Fibroblast of pulmonary artery (primary cell): ENCODE measurements around the gene CFAP53.

Experiments used
- DNase-seq: peaks from one replicate; pipeline ENCODE4 v3.0.0-alpha.2; 2010; ENCODE audit warnings: low read depth
- H3K4me3 ChIP-seq: replicated peaks from 2 replicates; pipeline ENCODE4 v1.5.1; 2011; ENCODE audit warnings: low read depth, mild to moderate bottlenecking, control low read depth, low read length, moderate library complexity
- TF ChIP-seq, protein P1 (sequence below): IDR thresholded peaks from 2 replicates; pipeline ENCODE4 v1.5.1; 2011; ENCODE audit warnings: mild to moderate bottlenecking, control low read depth, low read length, inconsistent platforms; ENCODE audit errors: missing control alignments

Gene CFAP53

DNA sequence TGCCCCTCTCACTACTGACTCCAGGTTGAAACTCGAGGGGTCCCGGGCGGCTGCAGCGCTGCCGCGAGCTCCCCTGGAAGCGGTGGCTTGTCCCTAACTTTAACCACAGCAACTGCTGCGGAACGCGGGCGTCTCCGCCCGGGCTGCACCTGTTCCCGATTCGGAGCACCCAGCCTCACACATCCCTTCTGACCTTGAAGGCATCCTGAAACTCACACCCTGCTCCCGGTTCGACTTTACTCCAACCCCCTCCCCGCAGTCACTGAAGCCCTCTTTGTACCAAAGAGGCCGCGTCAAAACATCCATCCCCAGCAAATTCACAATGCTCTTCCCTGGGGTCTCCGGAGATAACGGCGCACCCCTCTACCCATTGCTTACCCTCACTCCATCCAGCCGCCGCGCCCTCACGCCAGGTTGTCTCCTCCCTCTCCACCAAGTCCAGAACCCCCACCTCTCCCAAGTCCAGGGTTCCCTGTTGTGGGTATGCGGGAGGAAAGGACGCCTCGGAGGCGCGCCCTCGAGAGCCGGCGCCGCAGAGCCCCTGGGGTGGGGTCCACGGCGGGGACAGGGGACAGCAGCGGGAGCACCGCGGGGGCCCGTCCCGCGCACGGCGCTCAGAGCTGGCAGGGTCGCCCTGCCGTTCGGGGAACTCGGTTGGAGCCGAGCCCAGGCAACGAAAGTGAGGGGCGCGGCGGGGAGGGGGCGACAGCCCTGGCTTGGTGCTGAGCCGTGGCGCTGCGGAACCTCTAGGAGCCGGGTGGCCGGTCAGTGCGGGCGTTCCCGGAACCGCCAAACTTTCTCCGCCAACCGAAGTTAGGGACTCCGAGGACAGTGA lies 72.3 kb downstream of the CFAP53 start:
- H3K4me3 ChIP-seq: no peak overlapping the region
- TF ChIP-seq, protein P1, sequence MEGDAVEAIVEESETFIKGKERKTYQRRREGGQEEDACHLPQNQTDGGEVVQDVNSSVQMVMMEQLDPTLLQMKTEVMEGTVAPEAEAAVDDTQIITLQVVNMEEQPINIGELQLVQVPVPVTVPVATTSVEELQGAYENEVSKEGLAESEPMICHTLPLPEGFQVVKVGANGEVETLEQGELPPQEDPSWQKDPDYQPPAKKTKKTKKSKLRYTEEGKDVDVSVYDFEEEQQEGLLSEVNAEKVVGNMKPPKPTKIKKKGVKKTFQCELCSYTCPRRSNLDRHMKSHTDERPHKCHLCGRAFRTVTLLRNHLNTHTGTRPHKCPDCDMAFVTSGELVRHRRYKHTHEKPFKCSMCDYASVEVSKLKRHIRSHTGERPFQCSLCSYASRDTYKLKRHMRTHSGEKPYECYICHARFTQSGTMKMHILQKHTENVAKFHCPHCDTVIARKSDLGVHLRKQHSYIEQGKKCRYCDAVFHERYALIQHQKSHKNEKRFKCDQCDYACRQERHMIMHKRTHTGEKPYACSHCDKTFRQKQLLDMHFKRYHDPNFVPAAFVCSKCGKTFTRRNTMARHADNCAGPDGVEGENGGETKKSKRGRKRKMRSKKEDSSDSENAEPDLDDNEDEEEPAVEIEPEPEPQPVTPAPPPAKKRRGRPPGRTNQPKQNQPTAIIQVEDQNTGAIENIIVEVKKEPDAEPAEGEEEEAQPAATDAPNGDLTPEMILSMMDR: no peak
- no peak for DNase-seq

DNA sequence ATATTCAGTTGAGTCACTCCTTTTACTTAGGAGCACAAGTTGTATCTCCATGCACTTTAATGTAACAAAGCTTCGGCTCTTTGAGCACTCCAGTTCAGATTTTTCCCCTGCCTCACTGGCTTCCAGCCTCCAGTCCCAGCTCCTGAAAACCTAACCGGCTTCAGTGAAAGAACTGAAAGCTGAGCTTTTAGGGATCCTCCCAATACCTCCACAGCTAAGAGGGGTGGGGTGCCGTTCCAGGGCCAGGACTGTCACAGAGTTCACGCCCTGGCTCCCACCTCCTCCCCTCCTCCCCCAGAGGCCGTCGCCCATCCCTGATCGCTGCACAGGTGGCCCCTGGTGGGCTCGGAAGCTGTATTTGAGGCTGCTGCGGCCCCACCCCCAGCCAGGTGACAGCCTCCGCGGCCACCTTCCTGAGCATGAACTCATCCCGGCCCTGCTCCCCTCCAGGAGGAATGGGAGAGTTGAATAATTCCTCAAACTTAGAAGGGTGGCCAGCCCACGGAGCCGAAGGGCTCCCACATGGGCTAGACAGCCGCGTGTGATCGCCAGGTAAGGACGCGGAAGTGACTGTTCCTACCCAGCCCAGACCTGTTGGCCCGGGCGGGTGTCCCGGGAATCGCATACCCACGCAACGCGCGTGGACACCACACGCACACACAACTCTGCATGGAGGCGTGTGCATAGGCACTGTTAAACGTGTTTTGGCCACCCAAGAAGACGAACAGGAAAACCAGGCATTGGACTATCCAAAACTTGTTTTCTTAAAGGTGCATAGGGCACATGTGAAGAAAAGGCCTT lies 73.1 kb downstream of the CFAP53 start:
- H3K4me3 ChIP-seq: no peak overlapping the region

DNA sequence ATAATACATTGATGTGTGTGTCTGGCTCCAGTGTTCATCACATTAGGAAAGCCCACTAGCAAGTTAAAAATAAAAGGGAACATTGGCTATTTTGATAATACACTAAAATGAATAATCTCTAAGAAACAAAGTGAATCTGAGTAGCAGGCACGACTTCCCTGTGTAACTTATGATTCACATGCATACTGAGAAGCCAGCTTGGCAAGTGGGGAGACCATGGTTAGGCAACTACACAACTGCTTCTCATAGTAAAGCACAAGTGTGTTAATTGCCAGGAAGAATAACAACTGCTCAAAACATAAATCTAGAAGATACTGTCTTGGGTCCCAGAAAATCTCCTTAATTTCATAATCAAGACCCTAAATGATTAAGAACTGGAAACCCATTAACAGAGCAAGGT lies 75.4 kb downstream of the CFAP53 start:
- no peak overlapping the region for H3K4me3 ChIP-seq
- DNase-seq: no peak
- TF ChIP-seq, protein P1: no peak

More for the DNA sequence above, 73.1 kb downstream of the CFAP53 start:
- TF ChIP-seq, protein P1: no peak
- DNase-seq: no peak

DNA sequence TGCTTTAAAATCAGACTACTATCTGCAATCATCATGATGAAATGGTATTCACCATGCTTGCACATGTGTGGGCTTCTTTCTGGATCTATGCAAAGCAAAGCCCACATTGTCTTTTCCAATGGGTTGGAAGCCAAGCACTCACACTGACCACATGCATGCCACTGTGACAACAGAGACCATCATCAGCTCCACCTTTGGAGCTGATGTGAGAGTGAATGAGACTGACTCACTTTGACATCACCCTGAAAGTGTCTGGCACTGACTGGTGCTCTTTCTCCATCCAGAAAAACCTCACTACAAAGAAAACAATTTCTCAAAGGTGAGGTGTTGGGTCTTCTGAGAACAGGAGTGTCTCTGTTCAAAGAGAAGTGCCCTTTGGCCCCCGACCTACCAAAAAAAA lies 76.1 kb downstream of the CFAP53 start:
- TF ChIP-seq, protein P1: no peak
- no peak for DNase-seq

DNA sequence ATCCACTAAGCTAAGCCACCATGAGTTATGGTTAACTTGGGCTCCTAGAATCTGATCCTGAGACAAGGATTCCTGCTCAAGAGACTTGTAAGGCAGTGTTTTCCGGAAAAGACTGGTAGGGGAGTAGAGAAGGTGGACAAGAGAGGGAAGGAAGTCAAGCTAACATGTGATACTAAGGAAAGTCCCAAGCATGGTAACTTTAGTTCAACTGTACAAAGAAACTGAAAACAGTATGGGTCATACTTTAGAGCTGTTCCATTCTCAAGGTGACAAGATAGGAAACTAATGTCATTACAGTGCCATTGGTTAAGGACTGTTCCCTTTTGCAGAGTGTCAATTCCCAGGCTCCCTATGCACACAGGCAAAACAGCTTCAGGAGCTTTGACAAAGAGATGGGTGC lies 77.1 kb downstream of the CFAP53 start:
- DNase-seq: no peak
- TF ChIP-seq, protein P1: no peak
- H3K4me3 ChIP-seq: no peak overlapping the region

More for the DNA sequence above, 76.1 kb downstream of the CFAP53 start:
- no peak overlapping the region for H3K4me3 ChIP-seq

DNA sequence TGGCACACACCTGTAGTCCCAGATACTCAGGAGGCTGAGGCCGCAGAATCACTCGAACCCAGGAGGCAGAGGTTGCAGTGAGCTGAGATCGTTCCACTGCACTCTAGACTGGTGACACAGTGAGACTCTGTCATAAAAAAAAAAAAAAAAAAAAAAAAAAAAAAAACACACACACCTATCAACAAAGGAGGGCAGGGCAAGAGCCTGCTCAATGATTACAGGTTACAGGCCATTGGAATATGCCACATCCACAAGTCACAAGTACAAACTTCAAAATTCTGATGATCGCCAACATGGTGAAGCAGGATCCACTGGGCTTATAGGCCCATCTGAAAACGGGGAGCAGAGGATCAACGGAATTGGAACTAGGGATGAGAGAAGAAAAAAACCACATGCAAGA lies 77.6 kb downstream of the CFAP53 start:
- DNase-seq: no peak
- TF ChIP-seq, protein P1: no peak
- H3K4me3 ChIP-seq: no peak overlapping the region
